GM19099 (cell line): ENCODE measurements around the gene MARVELD3.

Experiments used
- POLR2A ChIP-seq: IDR thresholded peaks from 3 replicates; pipeline ENCODE4 v1.6.1; 2011; ENCODE audit warnings: low read depth; ENCODE audit not compliant: insufficient read length; ENCODE audit errors: extremely low read depth

MARVELD3 gene

DNA sequence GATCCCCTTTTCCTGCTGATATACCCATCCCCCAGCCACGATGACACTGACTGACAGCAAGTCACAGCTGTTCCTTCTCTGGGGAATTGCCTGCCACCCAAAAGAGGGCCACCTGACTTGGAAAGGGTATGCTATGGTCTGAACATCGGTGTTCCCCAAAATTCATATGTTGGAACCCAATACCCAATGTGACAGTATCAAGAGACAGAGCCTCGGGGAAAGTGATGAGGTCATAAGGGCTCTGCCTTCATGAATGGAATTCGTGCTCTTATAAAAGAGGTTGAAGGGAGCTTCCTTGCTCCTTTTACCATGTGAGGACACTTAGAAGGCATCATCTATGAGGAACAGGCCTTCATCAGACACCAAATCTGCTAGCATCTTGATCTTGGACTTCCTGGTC lies 7.6 kb upstream of the MARVELD3 start:
- no peak for TF ChIP-seq POLR2A

DNA sequence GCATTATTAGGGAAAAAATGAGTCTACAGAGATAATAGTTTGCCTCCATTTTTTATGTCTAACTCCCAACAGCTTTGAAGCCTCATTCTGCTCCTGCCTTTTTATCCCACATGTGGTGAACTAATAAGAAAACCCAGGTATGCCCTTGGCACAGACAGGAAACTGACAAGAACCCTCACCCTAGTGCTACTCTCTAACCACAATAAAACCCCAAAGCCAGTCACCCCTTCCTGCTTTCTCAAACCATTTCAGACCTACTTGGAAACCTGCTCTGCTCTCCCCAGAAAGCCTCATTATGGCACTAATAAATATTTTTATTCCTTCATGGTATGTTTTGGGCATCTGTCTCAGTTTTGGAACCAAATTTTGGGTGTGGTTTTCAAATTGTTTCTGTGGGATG lies 3.9 kb upstream of the MARVELD3 start:
- no peak for TF ChIP-seq POLR2A

DNA sequence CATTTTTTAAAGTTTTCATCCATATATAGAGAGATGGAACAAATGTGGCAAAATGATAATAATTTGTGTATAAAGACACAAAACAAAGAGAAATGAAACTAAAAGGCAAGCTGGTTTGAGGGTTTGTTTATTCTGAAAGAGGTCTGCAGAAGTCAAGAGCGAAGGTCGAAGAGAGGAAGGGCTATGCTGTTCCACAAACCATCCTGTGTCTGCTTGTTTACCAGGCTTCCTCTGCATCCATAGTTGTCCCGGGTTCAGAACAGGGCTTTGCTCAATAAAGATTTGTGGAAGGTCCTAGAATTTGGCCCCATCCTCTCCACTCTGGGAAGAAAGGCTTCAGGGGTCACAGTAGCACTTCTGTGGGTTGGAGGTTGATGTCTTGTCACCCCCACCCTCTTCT lies 2.4 kb upstream of the MARVELD3 start:
- TF ChIP-seq POLR2A, result no peak

DNA sequence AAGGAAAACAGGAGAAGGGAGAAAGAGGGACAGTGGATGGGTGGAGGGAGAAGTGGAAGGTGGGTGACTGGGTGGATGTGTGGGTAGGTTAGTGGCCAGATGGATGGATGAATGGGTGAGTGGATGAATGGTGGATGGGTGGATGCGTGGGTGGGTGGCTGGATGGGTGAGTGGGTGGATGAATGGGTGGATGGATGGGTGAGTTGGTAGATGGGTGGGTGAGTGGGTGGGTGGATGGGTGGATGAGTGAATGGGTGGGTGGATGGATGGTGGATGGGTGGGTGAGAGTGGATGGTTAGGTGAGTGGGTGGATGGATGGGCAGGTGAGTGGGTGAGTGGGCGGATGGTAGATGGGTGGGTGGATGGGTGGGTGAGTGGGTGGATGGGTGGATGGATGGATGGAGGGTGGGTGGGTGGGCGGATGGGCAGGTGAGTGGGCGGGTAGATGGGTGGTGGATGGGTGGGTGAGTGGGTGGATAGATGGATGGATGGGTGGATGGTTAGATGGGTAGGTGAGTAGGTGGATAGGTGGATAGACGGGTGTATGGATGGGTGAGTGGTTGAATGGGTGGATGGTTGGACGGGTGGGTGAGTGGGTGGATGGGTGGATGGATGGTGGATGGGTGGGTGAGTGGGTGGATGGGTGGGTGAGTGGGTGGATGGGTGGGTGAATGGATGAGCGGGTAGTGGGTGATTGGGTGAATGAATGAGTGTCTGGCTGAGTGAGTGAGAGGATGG lies 702 bp upstream of the MARVELD3 start:
- TF ChIP-seq POLR2A, result no peak

GRCh38 chr16:71626858-71627213 lies 852 bp downstream of the MARVELD3 start:
- TF ChIP-seq POLR2A, result no peak

- no peak for TF ChIP-seq POLR2A
These were observed 1.8 kb downstream of the MARVELD3 start for GRCh38 chr16:71627731-71628181.

- TF ChIP-seq POLR2A, result no peak
These were observed 2.8 kb downstream of the MARVELD3 start for GRCh38 chr16:71628810-71629209.

GRCh38 chr16:71629278-71630016 lies 3.5 kb downstream of the MARVELD3 start:
- no peak for TF ChIP-seq POLR2A

DNA sequence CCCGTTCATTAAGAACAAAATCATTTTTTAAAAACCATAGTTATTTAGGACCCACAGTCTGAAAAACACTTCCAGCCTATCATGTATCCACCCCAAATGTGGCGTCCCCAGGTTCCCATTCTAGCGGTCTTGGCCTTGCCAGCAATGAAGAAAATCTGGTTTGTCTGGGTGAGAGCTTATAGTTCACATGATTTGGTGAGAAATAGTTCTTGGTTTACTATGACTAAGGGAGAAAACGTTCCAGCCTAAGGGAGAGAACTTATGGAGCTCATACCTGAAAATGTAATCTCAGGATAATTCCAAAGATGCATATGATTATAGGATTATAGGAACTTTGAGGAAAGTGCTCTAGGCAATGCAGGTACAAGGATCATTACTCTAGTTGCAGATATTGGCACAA lies 4.8 kb downstream of the MARVELD3 start:
- TF ChIP-seq POLR2A, result no peak

DNA sequence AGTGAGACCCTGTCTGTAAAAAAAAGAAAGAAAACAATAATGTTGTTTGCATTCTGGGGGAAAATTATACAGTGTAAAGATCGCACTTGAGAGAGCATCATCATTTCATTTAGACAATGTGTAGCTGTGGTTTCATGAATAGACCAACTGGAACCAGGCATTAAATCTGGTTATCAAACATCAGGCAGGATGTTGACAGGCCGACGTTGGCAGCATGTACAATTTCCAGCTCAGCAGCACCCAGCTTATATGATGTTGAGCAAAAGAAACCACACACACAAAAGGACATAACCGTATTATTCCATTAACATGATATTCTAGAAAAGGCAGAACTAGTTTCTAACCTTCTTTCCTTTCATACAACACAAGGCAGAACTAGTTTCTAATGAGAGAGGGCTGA lies 5.8 kb downstream of the MARVELD3 start:
- TF ChIP-seq POLR2A, result no peak

DNA sequence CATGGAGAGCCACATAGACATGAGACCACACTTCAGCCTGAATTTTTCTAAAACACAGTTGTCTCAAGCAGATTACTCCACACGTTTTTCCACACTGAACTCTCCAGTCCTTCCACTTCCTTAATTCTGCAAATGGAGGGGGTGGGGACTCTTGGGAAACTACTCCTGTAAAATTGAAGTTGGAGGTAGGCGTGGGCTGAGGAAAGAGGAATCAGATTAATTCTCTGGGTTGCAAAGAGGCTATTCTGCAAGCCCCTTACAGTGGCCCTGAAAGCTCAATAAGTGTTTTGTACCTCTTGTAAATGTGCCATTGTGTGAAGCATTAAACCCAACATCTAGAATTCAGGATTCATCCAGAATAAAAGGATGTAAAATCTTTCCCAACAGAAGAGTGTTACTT lies 9.6 kb downstream of the MARVELD3 start:
- no peak for TF ChIP-seq POLR2A

- no peak for TF ChIP-seq POLR2A
These were observed 11.4 kb downstream of the MARVELD3 start for GRCh38 chr16:71637398-71637797.

- no peak for TF ChIP-seq POLR2A
These were observed 19.5 kb downstream of the MARVELD3 start for GRCh38 chr16:71645450-71645849.

- no peak for TF ChIP-seq POLR2A
These were observed 21.4 kb downstream of the MARVELD3 start for GRCh38 chr16:71647391-71647790.

DNA sequence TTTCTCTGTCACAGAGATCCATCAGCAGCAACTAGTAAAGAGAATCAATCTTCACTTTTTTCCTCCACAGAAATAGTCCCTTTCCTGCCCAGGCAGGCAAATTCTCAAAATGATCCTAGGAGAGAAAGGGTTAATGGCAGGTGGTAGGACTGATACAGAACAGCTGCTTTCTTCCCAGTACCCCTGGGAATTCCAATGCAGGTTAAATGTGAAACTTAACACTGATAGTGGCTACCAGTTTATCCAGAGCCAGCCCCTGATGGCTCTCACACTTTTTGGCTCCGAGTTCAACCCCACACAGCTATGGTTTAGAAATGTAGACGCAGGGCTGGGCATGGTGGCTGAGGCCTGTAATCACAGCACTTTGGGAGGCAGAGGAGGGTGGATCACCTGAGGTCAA lies 22.2 kb downstream of the MARVELD3 start:
- no peak for TF ChIP-seq POLR2A

GRCh38 chr16:71648921-71649320 lies 22.9 kb downstream of the MARVELD3 start:
- TF ChIP-seq POLR2A, result no peak
